Pulmonary artery endothelial cell (primary cell): Measurements from ENCODE around the gene ABLIM3. TPM values are rescaled to one million over a fixed set of nuclear protein-coding genes. Genes with fewer than 3 reads are reported as not detected.

Source experiments
- DNase-seq: peaks from one replicate; pipeline ENCODE4 v3.0.0-alpha.2; 2011; ENCODE audit warnings: low read depth, low spot score
- total RNA-seq: library from RNA; depleted of rRNA; stranded (reverse); fragments of >200 nt; gene quantifications from 2 replicates; pipeline ENCODE4 v1.2.3, GENCODE V29; 2014

Gene ABLIM3
- total RNA-seq, 1 donor from 2014 or later = 18.8 TPM

DNA sequence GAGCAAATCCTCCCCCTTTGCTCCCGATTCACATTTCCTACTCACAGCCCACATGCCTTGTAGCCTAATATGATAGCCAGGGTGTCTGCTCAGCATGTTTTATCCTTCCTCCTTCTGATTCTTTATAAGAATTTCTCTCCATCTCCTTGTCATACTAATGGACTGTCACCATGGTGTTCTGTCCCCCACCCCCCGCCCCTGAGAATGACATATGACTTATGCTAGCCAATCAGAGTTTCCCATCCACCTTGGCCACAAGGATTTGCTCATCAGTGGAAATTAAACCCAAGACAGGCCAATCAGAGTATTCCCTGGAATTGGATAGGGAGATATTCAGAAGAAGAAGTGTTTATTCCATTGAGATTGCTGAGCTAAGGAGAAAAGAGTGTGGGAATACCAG is 16.0 kb downstream of the ABLIM3 start:
- no peak for DNase-seq

DNA sequence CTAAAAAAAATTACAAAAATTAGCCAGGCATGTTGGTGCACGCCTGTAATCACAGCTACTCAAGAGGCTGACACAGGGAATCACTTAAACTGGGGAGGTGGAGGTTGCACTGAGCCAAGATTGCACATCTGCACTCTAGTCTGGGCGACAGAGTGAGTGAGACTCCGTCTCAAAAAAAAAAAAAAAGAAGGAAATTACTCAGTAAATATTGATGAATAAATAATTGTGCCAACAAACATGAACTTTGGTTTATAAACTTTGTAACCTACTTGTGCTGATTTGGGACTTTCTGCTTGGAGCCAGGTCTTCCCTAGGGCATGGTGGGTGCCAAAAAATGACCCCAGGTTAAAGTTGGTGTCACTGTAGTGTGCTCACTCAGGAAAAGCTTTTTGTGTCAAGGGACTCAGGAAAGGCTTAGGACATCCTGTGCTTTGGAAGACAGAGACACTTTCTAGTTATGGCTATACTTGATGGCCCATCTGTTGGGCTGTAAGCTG is 19.0 kb downstream of the ABLIM3 start:
- no peak for DNase-seq

GRCh38 chr5:149161026-149161687 is 19.9 kb downstream of the ABLIM3 start:
- no peak for DNase-seq

DNA sequence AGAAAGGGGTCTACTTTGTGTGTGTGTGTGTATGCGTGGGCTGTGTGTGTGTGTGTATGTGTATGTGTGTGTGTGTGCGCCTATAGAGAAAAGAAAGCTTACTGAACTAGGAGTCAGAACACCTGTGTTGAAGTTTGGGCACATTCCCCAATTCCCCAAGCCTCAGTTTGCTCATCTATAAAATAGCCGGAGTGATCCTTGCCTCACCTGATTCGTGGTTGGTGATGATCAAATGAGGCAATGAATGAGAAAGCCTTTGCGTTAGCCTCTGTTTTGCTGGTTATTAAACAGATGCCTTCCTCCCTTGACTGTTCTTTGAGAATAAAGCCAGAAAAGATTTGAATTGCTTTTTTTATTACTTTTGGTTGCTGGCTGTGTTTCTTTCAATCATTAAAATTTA is 20.6 kb downstream of the ABLIM3 start:
- no peak for DNase-seq

- DNase-seq = no peak
These were observed 21.2 kb downstream of the ABLIM3 start for GRCh38 chr5:149162401-149163084.

- DNase-seq = no peak
These were observed 23.4 kb downstream of the ABLIM3 start for GRCh38 chr5:149164731-149165130.

DNA sequence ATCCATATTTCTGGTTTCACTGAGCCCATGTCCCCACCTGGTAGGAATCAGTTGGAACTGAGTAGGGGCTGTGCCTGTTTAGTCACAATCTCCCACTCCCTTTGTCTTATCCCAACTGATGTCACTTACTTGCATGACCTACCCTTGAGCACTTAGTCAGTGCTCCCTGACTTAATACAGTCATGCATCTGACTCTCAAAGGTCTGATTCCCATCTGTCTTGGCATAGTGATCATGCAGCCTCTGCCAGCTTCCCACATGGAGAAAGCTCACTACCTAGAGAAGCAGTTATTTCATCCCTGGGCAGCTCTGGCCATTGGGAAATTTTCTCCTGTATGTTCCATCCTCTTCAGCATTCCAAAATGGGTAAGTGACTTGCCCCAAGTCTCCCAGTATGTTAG is 24.8 kb downstream of the ABLIM3 start:
- no peak for DNase-seq

- DNase-seq = no peak
These were observed 25.4 kb downstream of the ABLIM3 start for GRCh38 chr5:149166591-149167100.

GRCh38 chr5:149168276-149168906 is 27.1 kb downstream of the ABLIM3 start:
- DNase-seq = no peak

DNA sequence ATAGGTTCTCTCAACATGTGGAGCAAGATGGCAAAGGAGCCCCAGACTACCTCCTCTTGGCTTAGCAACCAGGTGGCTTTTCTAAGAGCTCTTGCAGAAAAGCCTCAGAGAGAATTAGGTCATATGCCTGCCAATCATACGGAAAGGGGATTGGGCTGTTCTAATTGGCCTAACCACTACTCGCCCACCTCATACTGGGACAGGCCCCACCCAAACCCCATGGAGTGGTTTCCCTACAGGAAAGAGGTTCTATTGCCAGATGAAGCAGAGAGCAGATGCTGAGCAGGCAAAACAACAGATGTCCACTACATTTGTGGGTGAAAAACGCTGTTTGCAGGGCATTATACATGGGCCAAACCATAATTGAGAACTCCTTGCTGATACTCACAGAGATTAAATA is 29.0 kb downstream of the ABLIM3 start:
- DNase-seq = no peak

- no peak for DNase-seq
These were observed 31.0 kb downstream of the ABLIM3 start for GRCh38 chr5:149172261-149172660.

DNA sequence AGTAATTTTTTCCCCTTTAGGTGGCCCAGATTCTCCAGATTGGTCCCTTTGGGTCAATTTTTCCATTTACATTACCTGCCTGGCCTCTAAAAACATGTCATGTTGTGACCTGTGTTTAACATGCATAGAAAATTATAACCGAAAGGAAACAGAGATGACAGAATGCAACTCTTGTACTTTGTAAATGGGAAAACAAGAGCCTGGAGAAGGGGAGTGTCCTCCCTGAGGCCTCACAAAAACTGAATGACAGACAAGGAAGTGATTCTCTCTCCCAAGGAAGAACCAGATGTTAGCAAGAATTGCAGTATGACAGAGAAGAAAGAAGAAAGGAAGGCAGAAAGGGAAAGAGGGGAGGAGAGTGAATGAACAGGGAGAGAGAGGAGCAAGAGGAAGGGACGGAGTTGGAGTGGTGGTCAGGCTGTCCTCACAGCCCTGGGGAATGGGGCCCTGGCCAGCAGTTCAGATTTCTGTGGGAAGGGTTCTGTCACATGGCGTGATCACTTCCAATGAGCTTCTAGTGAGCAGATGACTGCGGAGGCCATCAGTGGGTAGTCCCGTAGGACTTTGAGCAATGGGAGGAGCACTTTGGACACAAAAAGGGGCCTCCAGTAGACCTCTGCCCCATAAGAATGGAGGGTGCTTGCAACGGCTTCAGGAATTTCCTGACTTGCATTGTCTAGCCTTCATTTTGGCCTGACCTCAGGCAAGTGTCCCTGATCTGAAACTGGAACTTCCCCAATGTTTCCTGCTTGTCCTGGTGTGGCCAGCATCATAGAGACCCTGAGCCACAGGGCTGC is 31.6 kb downstream of the ABLIM3 start:
- no peak for DNase-seq

GRCh38 chr5:149174847-149175234 is 33.5 kb downstream of the ABLIM3 start:
- no peak for DNase-seq

DNA sequence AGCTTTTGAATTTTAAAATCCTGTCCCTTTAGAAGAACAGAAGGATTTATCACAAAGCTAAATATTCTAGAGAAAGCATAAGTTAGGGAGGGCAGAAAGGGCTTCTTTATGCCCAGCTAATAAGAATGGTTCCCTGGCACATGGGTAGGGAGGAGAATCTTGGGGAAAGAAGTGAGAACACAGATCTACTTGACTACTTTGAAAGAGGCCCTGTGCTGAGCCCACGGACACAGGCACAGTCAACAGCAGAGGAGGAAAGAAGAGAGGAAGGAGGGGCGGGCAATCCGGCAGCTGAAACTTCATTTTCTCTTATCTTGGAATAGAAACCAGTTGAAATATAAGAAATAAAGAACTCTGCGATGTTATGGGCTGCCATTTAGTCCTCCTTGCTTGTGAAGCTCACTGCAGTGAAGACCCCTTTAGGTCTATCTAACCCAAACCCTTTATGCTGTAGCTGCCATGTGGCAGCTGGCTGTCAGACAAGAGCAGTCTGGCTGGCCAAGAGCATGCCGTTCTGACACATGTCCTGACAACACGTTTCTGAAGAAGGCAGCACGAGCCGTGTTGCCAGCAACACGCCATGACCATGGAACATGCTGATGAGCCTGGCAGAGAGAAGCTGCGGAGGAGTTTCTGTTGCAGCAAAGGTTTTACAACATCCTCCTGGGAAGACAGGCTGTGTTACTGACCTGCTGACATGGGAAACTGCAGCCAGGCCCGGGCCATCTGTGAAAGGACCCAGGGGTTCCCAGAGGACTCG is 34.2 kb downstream of the ABLIM3 start:
- no peak for DNase-seq

GRCh38 chr5:149177339-149177843 is 36.1 kb downstream of the ABLIM3 start:
- no peak for DNase-seq

DNA sequence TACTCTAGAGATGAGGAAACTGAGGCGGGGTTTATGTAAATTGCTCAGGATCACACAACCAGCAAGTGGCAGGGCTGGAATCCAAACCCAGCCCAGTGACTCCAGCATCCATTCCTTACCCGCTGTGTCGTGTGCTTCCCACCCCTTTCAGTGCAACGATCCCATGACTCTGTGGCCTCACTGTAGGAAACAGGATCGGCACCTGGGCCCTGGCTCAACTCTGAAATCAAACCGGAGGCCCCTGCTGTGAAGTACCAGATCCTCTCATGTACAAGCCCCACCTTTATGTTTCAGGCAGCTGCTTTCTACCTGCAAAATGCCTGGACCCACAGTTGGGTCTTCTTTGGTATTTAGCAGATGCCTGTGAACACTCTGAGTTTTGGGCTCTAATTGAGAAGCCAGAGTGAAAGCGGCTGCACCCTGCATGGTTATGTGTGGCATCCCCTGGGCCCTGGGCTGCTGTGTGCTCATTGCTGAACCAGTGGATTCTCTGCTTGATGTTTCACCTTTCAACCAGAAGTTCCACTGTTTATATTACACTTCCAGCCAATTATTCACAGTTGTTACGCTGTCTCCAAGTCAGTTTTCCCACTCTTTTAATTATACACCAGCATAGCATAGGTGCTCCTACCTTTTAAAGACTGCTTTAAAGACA is 36.7 kb downstream of the ABLIM3 start:
- DNase-seq = no peak

GRCh38 chr5:149181732-149182131 is 40.4 kb downstream of the ABLIM3 start:
- no peak for DNase-seq

DNA sequence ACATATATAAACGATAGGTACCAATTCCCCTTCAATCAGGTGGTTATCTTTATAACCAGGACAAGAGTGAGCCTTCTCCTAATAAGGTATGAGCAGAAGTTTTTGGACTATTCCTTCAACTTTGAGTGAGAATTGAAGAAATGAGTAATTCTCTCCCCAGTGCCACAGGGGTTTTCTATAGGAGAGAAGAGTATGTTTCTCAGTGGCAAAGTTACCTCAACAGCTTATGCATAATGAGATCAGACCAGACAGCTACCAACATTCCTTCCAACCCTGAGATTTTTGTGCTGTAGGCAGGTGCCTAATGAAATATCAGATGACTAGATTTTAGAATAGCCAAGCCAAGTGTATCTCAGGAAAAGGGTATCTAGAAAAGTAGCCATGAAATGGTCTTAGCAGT is 40.9 kb downstream of the ABLIM3 start:
- DNase-seq = no peak

DNA sequence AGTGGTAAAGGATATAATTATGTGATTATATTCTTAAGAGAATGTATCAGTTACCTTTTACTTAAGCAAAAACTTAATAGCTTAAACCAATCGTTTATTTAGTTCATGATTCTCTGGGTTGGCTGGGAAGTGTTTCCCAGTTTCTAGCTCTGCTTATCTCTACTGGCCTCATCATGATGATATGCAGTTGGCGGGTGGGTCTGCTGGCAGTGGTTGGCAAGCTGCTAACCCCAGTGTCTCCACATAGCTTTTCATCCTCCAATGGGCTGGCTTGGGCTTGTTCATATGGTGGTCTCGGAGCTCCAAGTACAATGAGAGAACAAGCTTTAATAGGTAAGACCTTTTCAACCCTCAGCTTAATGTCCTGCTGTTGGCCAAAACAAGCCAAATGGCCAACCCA is 43.8 kb downstream of the ABLIM3 start:
- DNase-seq = no peak

- DNase-seq = no peak
These were observed 45.2 kb downstream of the ABLIM3 start for GRCh38 chr5:149186506-149186905.
